HEK293 (cell line): Measurements from ENCODE around the gene MEGF8.

Source experiments
- BCL11A ChIP-seq: fragments of 450-650 bp; formaldehyde crosslinking; IDR thresholded peaks from 2 replicates; pipeline ENCODE4 v1.5.1; 2016; ENCODE audit warnings: low read depth, missing biosample characterization, missing genetic modification characterization
- ELK4 ChIP-seq: IDR thresholded peaks from 2 replicates; pipeline ENCODE4 v1.6.1; 2011; ENCODE audit warnings: mild to moderate bottlenecking, low read depth, low read length, borderline replicate concordance
- INSM2 ChIP-seq: fragments of 450-650 bp; formaldehyde crosslinking; IDR thresholded peaks from 2 replicates; pipeline ENCODE4 v1.5.1; 2016; ENCODE audit warnings: missing biosample characterization, missing genetic modification characterization
- KLF17 ChIP-seq: fragments of 450-650 bp; formaldehyde crosslinking; IDR thresholded peaks from 2 replicates; pipeline ENCODE4 v1.5.1; 2016; ENCODE audit warnings: missing biosample characterization, missing genetic modification characterization
- SCRT1 ChIP-seq: fragments of 450-650 bp; formaldehyde crosslinking; IDR thresholded peaks from 2 replicates; pipeline ENCODE4 v1.5.1; 2016; ENCODE audit warnings: missing biosample characterization, missing genetic modification characterization, borderline replicate concordance
- SP7 ChIP-seq: fragments of 450-650 bp; formaldehyde crosslinking; IDR thresholded peaks from 2 replicates; pipeline ENCODE4 v1.5.1; 2016; ENCODE audit warnings: missing biosample characterization, missing genetic modification characterization
- YY1 ChIP-seq: fragments of 450-650 bp; formaldehyde crosslinking; IDR thresholded peaks from 2 replicates; pipeline ENCODE4 v1.5.1; 2018; ENCODE audit warnings: missing biosample characterization, missing genetic modification characterization
- ZBTB6 ChIP-seq: fragments of 450-650 bp; formaldehyde crosslinking; IDR thresholded peaks from 2 replicates; pipeline ENCODE4 v1.5.1; 2017; ENCODE audit warnings: missing biosample characterization, missing genetic modification characterization
- ZFHX2 ChIP-seq: fragments of 450-650 bp; formaldehyde crosslinking; conservative IDR thresholded peaks from 2 replicates; pipeline ENCODE4 v1.5.1; 2016; ENCODE audit warnings: missing biosample characterization, missing genetic modification characterization
- ZNF133 ChIP-seq: fragments of 450-650 bp; formaldehyde crosslinking; IDR thresholded peaks from 2 replicates; pipeline ENCODE4 v1.5.1; 2016; ENCODE audit warnings: missing biosample characterization, missing genetic modification characterization
- ZNF155 ChIP-seq: fragments of 450-650 bp; formaldehyde crosslinking; IDR thresholded peaks from 2 replicates; pipeline ENCODE4 v1.5.1; 2016; ENCODE audit warnings: missing biosample characterization, missing genetic modification characterization
- ZNF2 ChIP-seq: fragments of 450-650 bp; formaldehyde crosslinking; IDR thresholded peaks from 2 replicates; pipeline ENCODE4 v1.5.1; 2016; ENCODE audit warnings: missing biosample characterization, missing genetic modification characterization
- ZNF266 ChIP-seq: fragments of 450-650 bp; formaldehyde crosslinking; IDR thresholded peaks from 2 replicates; pipeline ENCODE4 v1.5.1; 2016; ENCODE audit warnings: missing biosample characterization, missing genetic modification characterization, low read depth
- ZNF280D ChIP-seq: fragments of 450-650 bp; formaldehyde crosslinking; IDR thresholded peaks from 2 replicates; pipeline ENCODE4 v1.5.1; 2016; ENCODE audit warnings: missing biosample characterization, missing genetic modification characterization
- ZNF341 ChIP-seq: fragments of 450-650 bp; formaldehyde crosslinking; IDR thresholded peaks from 2 replicates; pipeline ENCODE4; 2016; ENCODE audit warnings: low read depth, missing biosample characterization, missing genetic modification characterization
- ZNF362 ChIP-seq: fragments of 450-650 bp; formaldehyde crosslinking; IDR thresholded peaks from 2 replicates; pipeline ENCODE4 v1.5.1; 2016; ENCODE audit warnings: missing biosample characterization, missing genetic modification characterization
- ZNF449 ChIP-seq: fragments of 450-650 bp; formaldehyde crosslinking; IDR thresholded peaks from 2 replicates; pipeline ENCODE4 v1.5.1; 2017; ENCODE audit warnings: missing biosample characterization, mild to moderate bottlenecking, missing genetic modification characterization, moderate library complexity
- ZNF629 ChIP-seq: fragments of 450-650 bp; formaldehyde crosslinking; IDR thresholded peaks from 2 replicates; pipeline ENCODE4 v1.5.1; 2017; ENCODE audit warnings: missing biosample characterization, missing genetic modification characterization
- ZNF639 ChIP-seq: fragments of 450-650 bp; formaldehyde crosslinking; IDR thresholded peaks from 2 replicates; pipeline ENCODE4 v1.5.1; 2016; ENCODE audit warnings: missing biosample characterization, missing genetic modification characterization
- ZNF692 ChIP-seq: fragments of 450-650 bp; formaldehyde crosslinking; IDR thresholded peaks from 2 replicates; pipeline ENCODE4 v1.5.1; 2016; ENCODE audit warnings: missing biosample characterization, missing genetic modification characterization
- ZSCAN18 ChIP-seq: fragments of 450-650 bp; formaldehyde crosslinking; IDR thresholded peaks from 2 replicates; pipeline ENCODE4 v1.5.1; 2016; ENCODE audit warnings: missing biosample characterization, missing genetic modification characterization

The MEGF8 gene

GRCh38 chr19:42279902-42280814 is 45.3 kb upstream of the MEGF8 start (continued):
- TF ChIP-seq ZNF692, result peak; percentile 89
- TF ChIP-seq ZNF155 (tag by site-specific recombination), result no peak
- TF ChIP-seq BCL11A (tag by site-specific recombination), result peak; percentile 3; the same call in 1 of the 2 replicates
- peak; percentile 63 for TF ChIP-seq ZNF629 (tag by site-specific recombination)
- peak; percentile 65; the same call in 1 of the 2 replicates for TF ChIP-seq ZNF639
- TF ChIP-seq YY1, result 0 out of 2 replicates have a peak, but pooled peaks have one; percentile 33
- peak; percentile 73 for TF ChIP-seq ZNF2 (tag by site-specific recombination)
- TF ChIP-seq INSM2 (tag by site-specific recombination), result peak; percentile 6; the same call in 1 of the 2 replicates
- TF ChIP-seq ZNF266 (tag by site-specific recombination), result no peak
- TF ChIP-seq ZNF133 (tag by site-specific recombination), result no peak
- TF ChIP-seq ELK4, result no peak
- peak; percentile 36; the same call in 1 of the 2 replicates for TF ChIP-seq ZBTB6 (tag by site-specific recombination)
- TF ChIP-seq ZNF341, result peak; percentile 83
- 0 out of 2 replicates have a peak, but pooled peaks have one; percentile 53 for TF ChIP-seq ZNF280D (tag by site-specific recombination)
- peak; percentile 59; the same call in 1 of the 2 replicates for TF ChIP-seq ZNF449 (tag by site-specific recombination)
- peak; percentile 97; the same call in 1 of the 2 replicates for TF ChIP-seq ZFHX2 (tag by site-specific recombination)
- peak; percentile 83 for TF ChIP-seq SP7 (tag by site-specific recombination)
- TF ChIP-seq ZNF362 (tag by site-specific recombination), result no peak
- peak; percentile 71 for TF ChIP-seq ZSCAN18 (tag by site-specific recombination)
- no peak for TF ChIP-seq SCRT1 (tag by site-specific recombination)
- TF ChIP-seq KLF17 (tag by site-specific recombination), result peak; percentile 75
